Caco-2 (cell line): ENCODE data around the gene EPGN. TPM values are rescaled to one million over a fixed set of nuclear protein-coding genes. Genes with fewer than 3 reads are reported as not detected.

Source experiments
- BruUV-seq: library from RNA; stranded (reverse); fragments of 400-500 nt; replicated peaks from 2 replicates; lab custom pipeline; 2021; lab: Mats Ljungman, UMichigan
- CTCF ChIA-PET: fragments of 300-600 bp; sonication (Branson Sonifier 250); formaldehyde crosslinking; loops from one replicate; lab custom pipeline; 2022; ENCODE audit warnings: antibody characterized with exemption; lab: Charles Lee
- POLR2A ChIA-PET: fragments of 300-600 bp; sonication (Branson Sonifier 250); formaldehyde crosslinking; loops from one replicate; lab custom pipeline; 2022; ENCODE audit warnings: antibody characterized with exemption; lab: Charles Lee
- DNase-seq, 2 experiments: peaks; one replicate each; pipeline versions ENCODE4 v3.0.0 to v3.0.0-alpha.2; 2020 to 2022
- H3K27me3 ChIP-seq: replicated peaks from 2 replicates; pipeline ENCODE4 v1.6.0; 2011; ENCODE audit warnings: low read length; ENCODE audit not compliant: control insufficient read depth, insufficient read depth
- H3K36me3 ChIP-seq: 2 replicates; pipeline ENCODE4 v1.5.1; 2011; ENCODE audit warnings: low read length; ENCODE audit not compliant: control insufficient read depth, insufficient read depth
- H3K4me1 ChIP-seq: fragments of 250-450 bp; sonication (Bioruptor Pico); 2 replicates; pipeline ENCODE4 v1.5.1; 2020; ENCODE audit warnings: mild to moderate bottlenecking
- H3K4me3 ChIP-seq: 2 replicates; pipeline ENCODE4 v1.5.1; 2011; ENCODE audit warnings: low read depth, mild to moderate bottlenecking, control low read depth, low read length
- H3K9me3 ChIP-seq: fragments of 250-450 bp; sonication (Bioruptor Pico); 2 replicates; pipeline ENCODE4 v1.5.1; 2020; ENCODE audit warnings: mild to moderate bottlenecking, moderate library complexity
- H3K27ac Mint-ChIP-seq: one replicate; pipeline ENCODE4 v1.8.0; 2022; ENCODE audit warnings: mixed read lengths; ENCODE audit not compliant: unreplicated experiment
- H3K27me3 Mint-ChIP-seq: one replicate; pipeline ENCODE4 v1.8.0; 2022; ENCODE audit warnings: mixed read lengths; ENCODE audit not compliant: insufficient read depth, unreplicated experiment
- H3K36me3 Mint-ChIP-seq: one replicate; pipeline ENCODE4 v1.8.0; 2022; ENCODE audit warnings: mild to moderate bottlenecking, mixed read lengths; ENCODE audit not compliant: insufficient read depth, unreplicated experiment
- H3K4me1 Mint-ChIP-seq: one replicate; pipeline ENCODE4 v1.8.0; 2022; ENCODE audit warnings: low read depth, mixed read lengths; ENCODE audit not compliant: unreplicated experiment
- H3K4me3 Mint-ChIP-seq: one replicate; pipeline ENCODE4 v1.8.0; 2022; ENCODE audit warnings: mild to moderate bottlenecking, moderate library complexity, mixed read lengths; ENCODE audit not compliant: unreplicated experiment
- H3K9me3 Mint-ChIP-seq: one replicate; pipeline ENCODE4 v1.8.0; 2022; ENCODE audit warnings: mixed read lengths; ENCODE audit not compliant: unreplicated experiment
- intact Hi-C: fragments of 100-400 bp; cut with micrococcal nuclease; formaldehyde crosslinking; loops from one replicate; pipeline ENCODE4 v1.10.0; 2022; ENCODE audit not compliant: unreplicated experiment
- total RNA-seq: library from RNA; stranded (reverse); gene quantifications from 2 replicates; pipeline ENCODE4 v1.2.3, GENCODE V29; 2022
- TF ChIP-seq, protein P1 (sequence below), 2 experiments: fragments of 200-600 bp in 1 of 2; IDR thresholded peaks; 1 replicate in 1 of 2; 2 replicates in 1 of 2; pipeline versions ENCODE4 v1.5.1 to v1.8.0; 2011 to 2022; ENCODE audit warnings: antibody characterized with exemption in 1 of 2, control low read depth in 1 of 2, inconsistent platforms in 1 of 2, low read depth in 1 of 2, low read length in 1 of 2, mild to moderate bottlenecking in 1 of 2, moderate library complexity in 1 of 2; ENCODE audit not compliant: insufficient read depth in 1 of 2, severe bottlenecking in 1 of 2, unreplicated experiment in 1 of 2

Gene EPGN
- total RNA-seq, 1 experiment from 2014 or later: not detected

DNA sequence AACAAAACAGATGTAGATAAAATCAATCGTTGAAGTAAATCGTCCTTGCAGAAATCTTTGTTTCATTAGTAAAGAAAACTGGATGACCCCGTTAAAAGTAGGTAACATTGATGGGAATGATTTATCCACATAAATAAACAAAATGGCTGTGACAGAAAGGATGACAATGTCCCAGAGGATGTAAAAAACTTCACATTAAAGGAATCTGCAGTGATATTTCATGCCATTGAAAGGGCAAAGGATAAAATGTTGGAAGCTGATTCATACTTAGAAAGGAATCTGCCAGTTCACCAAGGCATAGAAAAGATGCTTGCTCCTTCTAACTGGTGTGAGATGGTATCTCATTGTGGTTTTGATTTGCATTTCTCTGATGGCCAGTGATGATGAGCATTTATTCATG lies 24.2 kb upstream of the EPGN start:
- H3K9me3 ChIP-seq: no peaks in the 10 kb centered on the region
- TF ChIP-seq, protein P1, sequence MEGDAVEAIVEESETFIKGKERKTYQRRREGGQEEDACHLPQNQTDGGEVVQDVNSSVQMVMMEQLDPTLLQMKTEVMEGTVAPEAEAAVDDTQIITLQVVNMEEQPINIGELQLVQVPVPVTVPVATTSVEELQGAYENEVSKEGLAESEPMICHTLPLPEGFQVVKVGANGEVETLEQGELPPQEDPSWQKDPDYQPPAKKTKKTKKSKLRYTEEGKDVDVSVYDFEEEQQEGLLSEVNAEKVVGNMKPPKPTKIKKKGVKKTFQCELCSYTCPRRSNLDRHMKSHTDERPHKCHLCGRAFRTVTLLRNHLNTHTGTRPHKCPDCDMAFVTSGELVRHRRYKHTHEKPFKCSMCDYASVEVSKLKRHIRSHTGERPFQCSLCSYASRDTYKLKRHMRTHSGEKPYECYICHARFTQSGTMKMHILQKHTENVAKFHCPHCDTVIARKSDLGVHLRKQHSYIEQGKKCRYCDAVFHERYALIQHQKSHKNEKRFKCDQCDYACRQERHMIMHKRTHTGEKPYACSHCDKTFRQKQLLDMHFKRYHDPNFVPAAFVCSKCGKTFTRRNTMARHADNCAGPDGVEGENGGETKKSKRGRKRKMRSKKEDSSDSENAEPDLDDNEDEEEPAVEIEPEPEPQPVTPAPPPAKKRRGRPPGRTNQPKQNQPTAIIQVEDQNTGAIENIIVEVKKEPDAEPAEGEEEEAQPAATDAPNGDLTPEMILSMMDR (IDR thresholded peaks at IDR 0.05; ENCODE audit: insufficient read depth in 1 of 2, low read depth in 1 of 2, low read length in 1 of 2, severe bottlenecking in 1 of 2, unreplicated experiment in 1 of 2): no peak
- H3K9me3 Mint-ChIP-seq: no peaks in the 10 kb centered on the region
- no peak overlapping the region for H3K4me3 ChIP-seq
- no peaks in the 10 kb centered on the region for H3K27me3 ChIP-seq
- no peak overlapping the region for H3K4me3 Mint-ChIP-seq
- intact Hi-C loops: no loop called here
- BruUV-seq: no TSS peak
- H3K36me3 Mint-ChIP-seq: no peaks in the 10 kb centered on the region
- no peaks in the 10 kb centered on the region for H3K4me1 ChIP-seq
- no peak overlapping the region for H3K27ac Mint-ChIP-seq
- H3K4me1 Mint-ChIP-seq: peaks cover 11% of the 10 kb centered on the region
- ChIA-PET POLR2A (no interaction called here), CTCF (interaction anchor here (0.7 kb wide), 1 partner anchor 1623 kb away, joined by 4 read pairs; no protein-coding TSS in a partner anchor)
- no peak for DNase-seq
- H3K36me3 ChIP-seq: no peaks in the 10 kb centered on the region
- no peaks in the 10 kb centered on the region for H3K27me3 Mint-ChIP-seq

DNA sequence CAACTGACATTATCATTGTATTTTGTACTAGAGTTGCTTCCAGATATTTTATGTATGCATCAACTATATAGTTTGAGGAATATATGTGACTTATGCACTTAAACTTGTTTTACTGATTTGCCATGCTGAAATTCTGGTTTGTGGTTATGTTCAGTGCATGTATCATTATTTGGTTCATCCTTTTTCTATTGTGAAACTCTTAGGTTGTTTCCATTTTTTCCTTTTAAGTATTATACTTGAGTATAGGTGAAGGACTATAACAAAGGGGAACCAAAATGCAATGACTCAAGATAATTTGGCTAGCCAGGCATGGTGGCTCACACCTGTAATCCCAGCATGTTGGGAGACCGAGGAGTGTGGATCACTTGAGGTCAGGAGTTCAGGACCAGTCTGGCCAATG lies 21.1 kb upstream of the EPGN start:
- Histone ChIP-seq H3K4me3 (no peak overlapping the region), H3K9me3 (no peaks in the 10 kb centered on the region), H3K27me3 (no peaks in the 10 kb centered on the region), H3K36me3 (no peaks in the 10 kb centered on the region), H3K4me1 (no peaks in the 10 kb centered on the region)
- TF ChIP-seq, protein P1 (IDR thresholded peaks at IDR 0.05; ENCODE audit: insufficient read depth in 1 of 2, low read depth in 1 of 2, low read length in 1 of 2, severe bottlenecking in 1 of 2, unreplicated experiment in 1 of 2): no peak
- intact Hi-C loops: no loop called here
- ChIA-PET CTCF (no interaction called here), POLR2A (no interaction called here)
- DNase-seq: no peak
- H3K27ac Mint-ChIP-seq: no peak overlapping the region
- no peak overlapping the region for H3K4me3 Mint-ChIP-seq
- H3K9me3 Mint-ChIP-seq: no peaks in the 10 kb centered on the region
- no peaks in the 10 kb centered on the region for H3K36me3 Mint-ChIP-seq
- no peaks in the 10 kb centered on the region for H3K27me3 Mint-ChIP-seq
- peaks cover 2% of the 10 kb centered on the region for H3K4me1 Mint-ChIP-seq
- no TSS peak for BruUV-seq

DNA sequence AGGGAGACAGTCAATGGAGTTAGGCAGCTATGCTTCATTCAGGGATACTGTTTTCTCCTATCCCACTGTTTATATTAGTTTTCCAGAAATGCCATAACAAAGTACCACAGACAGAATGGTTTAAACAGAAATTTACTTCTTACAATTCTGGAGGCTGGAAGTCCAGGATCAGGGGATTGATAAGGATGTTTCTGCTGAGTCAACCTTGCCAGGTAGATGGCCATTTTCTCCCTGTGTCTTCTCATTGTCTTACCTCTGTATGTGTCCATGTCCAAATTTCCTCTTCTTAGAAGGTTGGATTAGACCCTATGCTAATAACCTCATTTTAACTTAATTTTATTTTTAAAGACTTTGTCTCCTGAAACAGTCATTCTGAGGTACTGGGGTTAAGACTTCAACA lies 20.5 kb upstream of the EPGN start:
- BruUV-seq: no TSS peak
- no peaks in the 10 kb centered on the region for H3K27me3 ChIP-seq
- H3K36me3 ChIP-seq: no peaks in the 10 kb centered on the region
- no peaks in the 10 kb centered on the region for H3K4me1 ChIP-seq
- Mint-ChIP-seq H3K36me3 (no peaks in the 10 kb centered on the region), H3K9me3 (no peaks in the 10 kb centered on the region), H3K27me3 (no peaks in the 10 kb centered on the region), H3K4me1 (no peaks in the 10 kb centered on the region), H3K27ac (no peak overlapping the region), H3K4me3 (no peak overlapping the region)
- CTCF ChIA-PET: no interaction called here
- POLR2A ChIA-PET: no interaction called here
- TF ChIP-seq, protein P1 (IDR thresholded peaks at IDR 0.05; ENCODE audit: insufficient read depth in 1 of 2, low read depth in 1 of 2, low read length in 1 of 2, severe bottlenecking in 1 of 2, unreplicated experiment in 1 of 2): no peak
- H3K9me3 ChIP-seq: no peaks in the 10 kb centered on the region
- intact Hi-C loops: no loop called here
- no peak for DNase-seq
- no peak overlapping the region for H3K4me3 ChIP-seq
